ENCODE measurements around the gene ZNF2. TPM values are rescaled to one million over a fixed set of nuclear protein-coding genes. Genes with fewer than 3 reads are reported as not detected.

Gene ZNF2
- total RNA-seq, 1 experiment from 2014 or later: 2.4 TPM

GRCh38 chr2:95158891-95159619, 6.6 kb upstream of the ZNF2 start:
- CTCF ChIA-PET: interaction anchor here (0.9 to 1.9 kb wide), 4 partner anchors 37 to 230 kb away, joined by 3 to 7 read pairs (median 4); partner anchors contain the start of gene MRPS5
- Mint-ChIP-seq H3K4me1 (peaks cover 11% of the 10 kb centered on the region), H3K36me3 (peaks cover 25% of the 10 kb centered on the region), H3K27ac (no peak overlapping the region), H3K9me3 (0 out of 2 replicates have a peak, but pooled peaks cover 4% of the 10 kb centered on the region), H3K4me3 (peak overlapping the region; percentile 79), H3K27me3 (ENCODE audit: low read depth) (peaks cover 17% of the 10 kb centered on the region)
- 0 out of 2 replicates have a peak, but pooled peaks have one; percentile 11 for TF ChIP-seq MAX (CRISPR knock-in tag; IDR thresholded peaks at IDR 0.05)
- peak; percentile 40; the same call in 1 of the 2 replicates for TF ChIP-seq GABPB1 (CRISPR knock-in tag; IDR thresholded peaks at IDR 0.05)
- no peak for TF ChIP-seq TEAD4 (CRISPR knock-in tag; IDR thresholded peaks at IDR 0.05)
- TF ChIP-seq ZNF416 (CRISPR knock-in tag; IDR thresholded peaks at IDR 0.05): no peak
- POLR2A ChIA-PET: interaction anchor here (1.0 to 1.3 kb wide), 2 partner anchors 11 to 37 kb away, joined by 3 read pairs; partner anchors contain the start of gene MRPS5
- DNase-seq (ENCODE audit: low spot score): peak; percentile 51
- ATAC-seq: peak; percentile 77

- Mint-ChIP-seq H3K9me3 (no peaks in the 10 kb centered on the region), H3K4me1 (peaks cover 18% of the 10 kb centered on the region), H3K4me3 (peak within 1 kb of the TSS; percentile 89), H3K27me3 (ENCODE audit: low read depth) (peaks cover 17% of the 10 kb centered on the region), H3K27ac (peak within 1 kb of the TSS; percentile 45), H3K36me3 (peaks cover 17% of the 10 kb centered on the region)
- DNase-seq (ENCODE audit: low spot score): peak; percentile 68
- ATAC-seq: peak; percentile 84
- TF ChIP-seq MAX (CRISPR knock-in tag; IDR thresholded peaks at IDR 0.05): peak; percentile 28; the same call in 1 of the 2 replicates
- no peak for TF ChIP-seq TCF7 (CRISPR knock-in tag; IDR thresholded peaks at IDR 0.05; ENCODE audit: low read depth)
- TF ChIP-seq GABPB1 (CRISPR knock-in tag; IDR thresholded peaks at IDR 0.05): peak; percentile 23; the same call in 1 of the 2 replicates
- 0 out of 2 replicates have a peak, but pooled peaks have one; percentile 22 for TF ChIP-seq E2F5 (CRISPR knock-in tag; IDR thresholded peaks at IDR 0.05)
- CTCF ChIA-PET: interaction anchor here (0.9 to 1.9 kb wide), 4 partner anchors 38 to 229 kb away, joined by 3 to 7 read pairs (median 4); partner anchors contain the start of gene MRPS5
- POLR2A ChIA-PET: interaction anchor here (1.0 to 1.3 kb wide), 2 partner anchors 12 to 38 kb away, joined by 3 read pairs; partner anchors contain the start of gene MRPS5
Measured at GRCh38 chr2:95159690-95160449, 5.7 kb upstream of the ZNF2 start, which contains the start of gene ZNF514. ZNF514 (minus strand) TSS chr2:95159848; CDS start chr2:95153253, 6,595 bp downstream.

GRCh38 chr2:95165030-95165370, 609 bp upstream of the ZNF2 start:
- ChIA-PET POLR2A (interaction anchor here (0.6 to 1.7 kb wide), 2 partner anchors 43 to 80 kb away, joined by 4 to 6 read pairs; partner anchors contain the start of gene MRPS5), CTCF (interaction anchor here (1.7 to 2.6 kb wide), 3 partner anchors 49 to 111 kb away, joined by 4 to 9 read pairs (median 8); no protein-coding TSS in a partner anchor)
- Mint-ChIP-seq H3K9me3 (no peaks in the 10 kb centered on the region), H3K36me3 (no peaks in the 10 kb centered on the region), H3K4me1 (peaks cover 23% of the 10 kb centered on the region), H3K4me3 (peak overlapping the region; percentile 98), H3K27me3 (ENCODE audit: low read depth) (peaks cover 5% of the 10 kb centered on the region; the same call in 1 of the 2 replicates), H3K27ac (peak overlapping the region; percentile 96)
- ATAC-seq (peak; percentile 4; the same call in 1 of the 2 replicates), DNase-seq (ENCODE audit: low spot score) (no peak)
- TF ChIP-seq GTF2I (CRISPR knock-in tag; conservative IDR thresholded peaks at IDR 0.05) (no peak), ZBTB21 (CRISPR knock-in tag; IDR thresholded peaks at IDR 0.05; ENCODE audit: borderline replicate concordance) (no peak), SOX15 (CRISPR knock-in tag; IDR thresholded peaks at IDR 0.05) (no peak), ESRRA (CRISPR knock-in tag; IDR thresholded peaks at IDR 0.05; ENCODE audit: borderline replicate concordance) (no peak), ARID4B (CRISPR knock-in tag; IDR thresholded peaks at IDR 0.05; ENCODE audit: borderline replicate concordance) (peak; percentile 13; the same call in 1 of the 2 replicates), HMGA2 (CRISPR knock-in tag; IDR thresholded peaks at IDR 0.05) (no peak), ZNF396 (CRISPR knock-in tag; IDR thresholded peaks at IDR 0.05; ENCODE audit: borderline replicate concordance) (no peak), MAX (CRISPR knock-in tag; IDR thresholded peaks at IDR 0.05) (no peak)
